Activated gamma-delta T cell treated with Interleukin-2 at 50 U/mL for 16 hours (primary cell): ENCODE measurements around the gene BCAN.
"Not testable (repeated sequence)": the region's sequence is repeated elsewhere in the genome, so short reads cannot be mapped to it uniquely, and the experiment has no call there.

Experiments used
- DNase-seq: peaks from one replicate; pipeline ENCODE4 v3.0.0-alpha.2; 2020

Gene BCAN

GRCh38 chr1:156618853-156619581 is 22.9 kb upstream of the BCAN start, which contains the start of gene HAPLN2:
Gene HAPLN2 (plus strand): TSS chr1:156619415. CDS start chr1:156623491, 4,076 bp downstream.
- no peak for DNase-seq

- no peak for DNase-seq
These were observed 22.3 kb upstream of the BCAN start for GRCh38 chr1:156619582-156619955.

- no peak for DNase-seq
These were observed 19.2 kb upstream of the BCAN start for GRCh38 chr1:156622581-156623297.

- peak; percentile 26 for DNase-seq
These were observed 17.7 kb upstream of the BCAN start for GRCh38 chr1:156623946-156624813.

GRCh38 chr1:156624814-156625435 is 17.0 kb upstream of the BCAN start:
- DNase-seq, result no peak

- peak; percentile 70 for DNase-seq
These were observed 16.4 kb upstream of the BCAN start for GRCh38 chr1:156625436-156626078.

- no peak for DNase-seq
These were observed 15.9 kb upstream of the BCAN start for GRCh38 chr1:156626079-156626438.

- DNase-seq, result no peak
These were observed 14.5 kb upstream of the BCAN start for GRCh38 chr1:156627313-156627880.

- no peak for DNase-seq
These were observed 12.0 kb upstream of the BCAN start for GRCh38 chr1:156629823-156630449.

GRCh38 chr1:156631152-156631551 is 10.8 kb upstream of the BCAN start:
- DNase-seq, result not testable (repeated sequence)

- DNase-seq, result no peak
These were observed 9.6 kb upstream of the BCAN start for GRCh38 chr1:156632355-156632754.

GRCh38 chr1:156638189-156638985 is 3.5 kb upstream of the BCAN start:
- DNase-seq, result no peak

- no peak for DNase-seq
These were observed 2.3 kb upstream of the BCAN start for GRCh38 chr1:156639601-156640101.

GRCh38 chr1:156640842-156641706 is 843 bp upstream of the BCAN start:
- no peak for DNase-seq

GRCh38 chr1:156642265-156643048 is 540 bp downstream of the BCAN start:
- DNase-seq, result no peak

GRCh38 chr1:156643049-156643777 is 1.3 kb downstream of the BCAN start:
- no peak for DNase-seq

- DNase-seq, result no peak
These were observed 1.8 kb downstream of the BCAN start for GRCh38 chr1:156643778-156644092.

GRCh38 chr1:156644146-156644545 is 2.2 kb downstream of the BCAN start:
- no peak for DNase-seq
